GM13977 (cell line): ENCODE results near the gene UBAC1.

Experiments used
- DNase-seq: peaks from one replicate; pipeline ENCODE4 v3.0.0; 2012; ENCODE audit warnings: low spot score
- CTCF ChIP-seq: IDR thresholded peaks from 2 replicates; pipeline ENCODE4 v1.5.1; 2012; ENCODE audit warnings: mild to moderate bottlenecking, control low read depth; ENCODE audit not compliant: insufficient read depth; ENCODE audit errors: extremely low read depth, missing control alignments
- in situ Hi-C: fragments of 300-500 bp; cut with MboI; formaldehyde crosslinking; loops from one replicate; pipeline ENCODE4 v1.12.0; 2022; ENCODE audit warnings: low sequenced_read_pairs, low pct_unique_long_range_greater_than_20kb, mixed read lengths, inconsistent platforms; ENCODE audit not compliant: unreplicated experiment

UBAC1 gene

GRCh38 chr9:136002215-136002614 lies 41.0 kb upstream of the UBAC1 start:
- in situ Hi-C loops = no loop called here
- no peak for TF ChIP-seq CTCF
- no peak for DNase-seq

GRCh38 chr9:136001231-136001630 lies 40.1 kb upstream of the UBAC1 start:
- TF ChIP-seq CTCF = no peak
- no peak for DNase-seq
- in situ Hi-C loops = no loop called here

GRCh38 chr9:135998410-135999071 lies 37.4 kb upstream of the UBAC1 start:
- TF ChIP-seq CTCF = no peak
- no peak for DNase-seq
- in situ Hi-C loops = no loop called here

- no peak for DNase-seq
- TF ChIP-seq CTCF = no peak
- in situ Hi-C loops = no loop called here
Measured at GRCh38 chr9:135998016-135998380, 36.8 kb upstream of the UBAC1 start.

GRCh38 chr9:135997090-135998015 lies 36.2 kb upstream of the UBAC1 start:
- in situ Hi-C loops = no loop called here
- no peak for DNase-seq
- no peak for TF ChIP-seq CTCF

- in situ Hi-C loops = no loop called here
- no peak for TF ChIP-seq CTCF
- no peak for DNase-seq
Measured at GRCh38 chr9:135995816-135996215, 34.6 kb upstream of the UBAC1 start.
